ENCODE results near the gene ZC3H10. TPM values are rescaled to one million over a fixed set of nuclear protein-coding genes. Genes with fewer than 3 reads are reported as not detected.

The ZC3H10 gene
- total and polyA plus RNA-seq, 2 of the 8 experiments (the other 6 are each of a cell fraction or from before 2014, with no cell fraction given): 4.0 to 11.2 TPM

DNA sequence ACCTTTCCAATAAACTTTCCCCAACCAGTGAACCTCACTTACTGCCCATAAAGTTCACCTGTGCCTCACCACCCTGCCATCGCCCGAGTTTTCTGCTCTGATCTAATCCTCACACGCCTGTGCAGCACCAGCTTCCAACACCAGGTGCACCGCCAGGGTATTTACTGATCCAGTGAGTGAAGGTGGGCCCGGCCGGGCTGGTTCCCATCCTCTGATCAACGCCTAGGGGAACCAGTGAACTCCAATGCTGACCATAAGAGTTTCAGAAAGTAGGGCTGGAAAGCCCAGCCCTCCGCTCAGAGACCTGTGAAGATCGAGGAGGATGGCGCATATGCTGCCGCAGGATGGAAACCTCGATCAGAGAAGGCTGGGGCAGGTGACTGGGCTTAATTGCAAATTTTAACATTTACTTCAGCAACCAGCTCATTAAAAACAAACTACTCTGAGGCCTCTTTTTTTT lies 33.6 kb downstream of the ZC3H10 start:
- Histone ChIP-seq H3K79me2 (ENCODE audit: control insufficient read depth in 1 of 2, insufficient read depth in 2 of 2, low read length in 2 of 2) (peaks cover 0 to 6% of the 10 kb centered on the region in 2 experiments; a peak in 1 of 4 replicates), H4K91ac (replicated peaks; ENCODE audit: insufficient read length, low read length) (no peak overlapping the region), H3K4me1 (replicated peaks in 1 of 4; ENCODE audit: control insufficient read depth in 3 of 4, insufficient read depth in 4 of 4, low read length in 3 of 4) (peaks cover 0 to 10% (median 8%) of the 10 kb centered on the region in 4 experiments; a peak in 5 of 7 replicates), H3K18ac (ENCODE audit: extremely low read depth, low read length) (peak overlapping the region; percentile 81), H3K14ac (ENCODE audit: insufficient read length) (no peak overlapping the region), H4K8ac (ENCODE audit: extremely low read depth, insufficient read depth, low read length) (peak overlapping the region; percentile 7; the same call in 1 of the 2 replicates), H3K9me3 (ENCODE audit: insufficient read depth in 2 of 2, low read depth in 1 of 2, low read length in 1 of 2) (no peaks in the 10 kb centered on the region), H3K36me3 (ENCODE audit: control insufficient read depth in 2 of 4, insufficient read depth in 4 of 4, low read length in 3 of 4) (peaks cover 3 to 13% (median 4%) of the 10 kb centered on the region in 4 experiments; a peak in 6 of 8 replicates), H3K9ac (replicated peaks in 1 of 4; ENCODE audit: extremely low read depth in 1 of 4, low read depth in 3 of 4, low read length in 3 of 4) (peak overlapping the region in 3 of 4 experiments; percentile 55 to 69 (median 57); a peak in 6 of 7 replicates), H4K20me1 (replicated peaks in 1 of 2; ENCODE audit: control insufficient read depth in 1 of 2, insufficient read depth in 2 of 2, low read length in 2 of 2) (no peaks in the 10 kb centered on the region), H3K27ac (ENCODE audit: low read depth, low read length) (no peak overlapping the region), H2BK5ac (ENCODE audit: low read depth, low read length) (0 out of 2 replicates have a peak overlapping the region, but pooled peaks have one; percentile 44), H2AFZ (ENCODE audit: low read length) (0 out of 2 replicates have a peak overlapping the region, but pooled peaks have one; percentile 5), H3K4me2 (ENCODE audit: insufficient read depth in 1 of 2, low read depth in 2 of 2, low read length in 2 of 2) (peak overlapping the region; percentile 67 to 70), H2BK120ac (replicated peaks; ENCODE audit: low read depth, low read length) (no peak overlapping the region), H2BK12ac (ENCODE audit: low read depth, low read length) (no peak overlapping the region), H2BK15ac (ENCODE audit: low read length) (0 out of 2 replicates have a peak overlapping the region, but pooled peaks have one; percentile 46), H4K5ac (ENCODE audit: insufficient read length, low read depth, low read length) (peak overlapping the region; percentile 53), H3K4ac (replicated peaks; ENCODE audit: insufficient read length, low read depth, low read length) (no peak overlapping the region), H2AK5ac (ENCODE audit: low read depth, low read length) (no peak overlapping the region; the same call in 1 of the 2 replicates), H2BK20ac (ENCODE audit: low read length) (no peak overlapping the region), H3K23ac (ENCODE audit: insufficient read length) (no peak overlapping the region), H3K23me2 (ENCODE audit: low read depth, low read length) (peaks cover 5% of the 10 kb centered on the region), H3K4me3 (ENCODE audit: extremely low read depth in 1 of 4, insufficient read depth in 2 of 4, low read depth in 3 of 4, low read length in 4 of 4) (peak overlapping the region; percentile 66 to 84 (median 82)), H3K56ac (replicated peaks; ENCODE audit: insufficient read length, low read depth, low read length) (peak overlapping the region; percentile 47), H3K27me3 (replicated peaks in 1 of 4; ENCODE audit: control insufficient read depth in 3 of 4, extremely low read depth in 1 of 4, insufficient read depth in 3 of 4, low read length in 3 of 4) (no peaks in the 10 kb centered on the region; a peak in 1 of 7 replicates), H3K79me1 (ENCODE audit: low read depth, low read length) (0 out of 2 replicates have a peak, but pooled peaks cover 2% of the 10 kb centered on the region)
- DNase-seq (ENCODE audit: low read depth in 1 of 2, low spot score in 2 of 2): peak in 1 of 2 experiments; percentile 77
- ChIA-PET CTCF (ENCODE audit: partially characterized antibody) (interaction anchor here (0.9 to 3.9 kb wide), 9 partner anchors 10 to 55 kb away, joined by 3 to 22 read pairs (median 4); partner anchors contain the start of genes ESYT1 and ZC3H10), POLR2A (ENCODE audit: partially characterized antibody) (interaction anchor here (0.7 to 5.9 kb wide), 16 partner anchors 9 to 960 kb away, joined by 3 to 43 read pairs (median 7); partner anchors contain the start of genes ESYT1, PA2G4, RNF41 and RPL41)
- no peak for FAIRE-seq
- 17% methylated on average over 12 of the region's 12 CpGs; no CpG with 5 or more reads in 1 of the 2 experiments for WGBS, 2 experiments (ENCODE audit: extremely low coverage in 1 of 2, insufficient coverage in 1 of 2, insufficient read length in 1 of 2, insufficient replicate concordance in 2 of 2, low coverage in 1 of 2, low lambda C conversion rate in 2 of 2, missing lambda C conversion rate in 1 of 2)
- TF ChIP-seq CTCF (IDR thresholded peaks at IDR 0.05; ENCODE audit: control extremely low read depth in 1 of 3, insufficient read depth in 1 of 3, low read depth in 1 of 3, low read length in 3 of 3) (peak; percentile 37 to 77 (median 56)), RXRA (IDR thresholded peaks at IDR 0.05; ENCODE audit: insufficient read depth, low read depth, low read length) (no peak), ZNF274 (IDR thresholded peaks at IDR 0.05; ENCODE audit: borderline replicate concordance, extremely low read depth, low read length) (no peak), EZH2 (IDR thresholded peaks at IDR 0.05; ENCODE audit: low read depth, low read length, severe bottlenecking) (no peak), SAP30 (IDR thresholded peaks at IDR 0.05; ENCODE audit: insufficient read depth, insufficient replicate concordance, low read length) (peak; percentile 35)
- TF ChIP-seq, protein P1, sequence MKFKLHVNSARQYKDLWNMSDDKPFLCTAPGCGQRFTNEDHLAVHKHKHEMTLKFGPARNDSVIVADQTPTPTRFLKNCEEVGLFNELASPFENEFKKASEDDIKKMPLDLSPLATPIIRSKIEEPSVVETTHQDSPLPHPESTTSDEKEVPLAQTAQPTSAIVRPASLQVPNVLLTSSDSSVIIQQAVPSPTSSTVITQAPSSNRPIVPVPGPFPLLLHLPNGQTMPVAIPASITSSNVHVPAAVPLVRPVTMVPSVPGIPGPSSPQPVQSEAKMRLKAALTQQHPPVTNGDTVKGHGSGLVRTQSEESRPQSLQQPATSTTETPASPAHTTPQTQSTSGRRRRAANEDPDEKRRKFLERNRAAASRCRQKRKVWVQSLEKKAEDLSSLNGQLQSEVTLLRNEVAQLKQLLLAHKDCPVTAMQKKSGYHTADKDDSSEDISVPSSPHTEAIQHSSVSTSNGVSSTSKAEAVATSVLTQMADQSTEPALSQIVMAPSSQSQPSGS (IDR thresholded peaks at IDR 0.05; ENCODE audit: low read length): no peak

Measured in H1 (cell line).